PC-9 (cell line): Measurements from ENCODE around the gene MCU.
"Not testable (repeated sequence)": the region's sequence is repeated elsewhere in the genome, so short reads cannot be mapped to it uniquely, and the experiment has no call there.

ENCODE experiments used
- EZH2 ChIP-seq: fragments of 200-600 bp; sonication (generic); IDR thresholded peaks from 2 replicates; pipeline ENCODE4 v1.8.0; 2017; ENCODE audit warnings: antibody characterized with exemption, low read depth
- TF ChIP-seq, protein P1 (sequence below): fragments of 200-600 bp; sonication (generic); conservative IDR thresholded peaks from 2 replicates; pipeline ENCODE4 v1.6.1; 2017; ENCODE audit warnings: mixed run types, antibody characterized with exemption, mild to moderate bottlenecking, moderate library complexity

DNA sequence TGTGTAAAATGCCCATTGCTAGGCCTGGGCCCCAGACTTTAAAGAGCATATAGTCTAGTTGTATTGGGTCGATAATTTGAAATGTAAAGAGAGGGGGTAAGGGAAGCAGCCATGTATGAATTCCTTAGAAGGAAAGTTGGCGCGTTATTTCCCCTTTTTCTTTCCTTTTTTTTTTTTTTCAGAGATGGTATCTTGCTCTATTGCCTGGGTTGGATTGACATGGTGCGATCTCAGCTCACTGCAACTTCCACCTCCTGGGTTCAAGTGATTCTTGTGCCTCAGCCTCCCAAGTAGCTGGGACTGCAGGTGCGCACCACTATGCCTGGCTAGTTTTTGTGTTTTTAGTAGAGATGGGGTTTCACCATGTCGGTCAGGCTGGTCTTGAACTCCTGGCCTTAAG lies 45.4 kb downstream of the MCU start:
- TF ChIP-seq, protein P1, sequence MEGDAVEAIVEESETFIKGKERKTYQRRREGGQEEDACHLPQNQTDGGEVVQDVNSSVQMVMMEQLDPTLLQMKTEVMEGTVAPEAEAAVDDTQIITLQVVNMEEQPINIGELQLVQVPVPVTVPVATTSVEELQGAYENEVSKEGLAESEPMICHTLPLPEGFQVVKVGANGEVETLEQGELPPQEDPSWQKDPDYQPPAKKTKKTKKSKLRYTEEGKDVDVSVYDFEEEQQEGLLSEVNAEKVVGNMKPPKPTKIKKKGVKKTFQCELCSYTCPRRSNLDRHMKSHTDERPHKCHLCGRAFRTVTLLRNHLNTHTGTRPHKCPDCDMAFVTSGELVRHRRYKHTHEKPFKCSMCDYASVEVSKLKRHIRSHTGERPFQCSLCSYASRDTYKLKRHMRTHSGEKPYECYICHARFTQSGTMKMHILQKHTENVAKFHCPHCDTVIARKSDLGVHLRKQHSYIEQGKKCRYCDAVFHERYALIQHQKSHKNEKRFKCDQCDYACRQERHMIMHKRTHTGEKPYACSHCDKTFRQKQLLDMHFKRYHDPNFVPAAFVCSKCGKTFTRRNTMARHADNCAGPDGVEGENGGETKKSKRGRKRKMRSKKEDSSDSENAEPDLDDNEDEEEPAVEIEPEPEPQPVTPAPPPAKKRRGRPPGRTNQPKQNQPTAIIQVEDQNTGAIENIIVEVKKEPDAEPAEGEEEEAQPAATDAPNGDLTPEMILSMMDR, result not testable (repeated sequence)
- TF ChIP-seq EZH2, result not testable (repeated sequence)
